SK-N-SH (cell line): ENCODE results near the gene PSME2. TPM values are rescaled to one million over a fixed set of nuclear protein-coding genes. Genes with fewer than 3 reads are reported as not detected.

ENCODE experiments used
- CTCF ChIA-PET: fragments of 300-600, 350-600 bp; formaldehyde crosslinking; extraction: SDS; loops from one replicate; lab custom pipeline; 2021; lab: Yijun Ruan, JAX
- POLR2A ChIA-PET: fragments of 350-600 bp; sonication (Branson Sonifier 250); formaldehyde crosslinking; extraction: SDS; loops from one replicate; lab custom pipeline; 2020; ENCODE audit warnings: antibody characterized with exemption, inconsistent platforms; lab: Yijun Ruan, JAX
- DNase-seq: peaks from one replicate; pipeline ENCODE4 v3.0.0; 2012
- H2AFZ ChIP-seq: fragments of 200-600 bp; sonication (generic); 2 replicates; pipeline ENCODE4 v1.8.1; 2016; ENCODE audit warnings: antibody characterized with exemption, mild to moderate bottlenecking, low read depth
- H3F3A ChIP-seq: fragments of 200-600 bp; sonication (generic); replicated peaks from 2 replicates; pipeline ENCODE3; 2016; ENCODE audit warnings: antibody characterized with exemption, mild to moderate bottlenecking; ENCODE audit not compliant: insufficient read depth
- H3K27ac ChIP-seq, 2 experiments: fragments of 200-500 bp in 1 of 2; fragments of 200-600 bp in 1 of 2; sonication (Bioruptor generic) in 1 of 2; sonication (generic), shearing (Covaris generic) in 1 of 2; 2 replicates each; pipeline versions ENCODE4 v1.5.1 to v1.6.1; 2014 to 2016; ENCODE audit warnings: low read depth in 2 of 2, inconsistent platforms in 1 of 2, low read length in 1 of 2, mild to moderate bottlenecking in 1 of 2, mixed read lengths in 1 of 2
- H3K27me3 ChIP-seq: fragments of 200-600 bp; sonication (generic), shearing (Covaris generic); 2 replicates; pipeline ENCODE4 v1.6.1; 2016; ENCODE audit warnings: mixed run types; ENCODE audit not compliant: insufficient read depth
- H3K36me3 ChIP-seq, 2 experiments: fragments of 200-500 bp in 1 of 2; fragments of 200-600 bp in 1 of 2; sonication (Bioruptor generic) in 1 of 2; sonication (generic) in 1 of 2; replicated peaks in 1 of 2; 2 replicates each; pipeline versions ENCODE3 to v1.5.1; 2014 to 2016; ENCODE audit warnings: low read length in 1 of 2, mild to moderate bottlenecking in 1 of 2; ENCODE audit not compliant: insufficient read depth in 2 of 2, control insufficient read depth in 1 of 2
- H3K4me1 ChIP-seq, 2 experiments: fragments of 200-500 bp in 1 of 2; fragments of 200-600 bp in 1 of 2; sonication (Bioruptor generic) in 1 of 2; sonication (generic), shearing (Covaris generic) in 1 of 2; 2 replicates each; pipeline versions ENCODE4 v1.5.1 to v1.6.1; 2014 to 2016; ENCODE audit warnings: low read depth in 1 of 2, low read length in 1 of 2, mixed run types in 1 of 2; ENCODE audit not compliant: insufficient read depth in 2 of 2, control insufficient read depth in 1 of 2
- H3K4me2 ChIP-seq: fragments of 200-600 bp; sonication (generic), shearing (Covaris generic); 2 replicates; pipeline ENCODE4 v1.6.1; 2017; ENCODE audit warnings: mixed run types
- H3K4me3 ChIP-seq, 2 experiments: fragments of 200-500 bp in 1 of 2; fragments of 200-600 bp in 1 of 2; sonication (Bioruptor generic) in 1 of 2; sonication (generic), shearing (Covaris generic) in 1 of 2; 2 replicates each; pipeline versions ENCODE4 v1.5.1 to v1.8.1; 2014 to 2016; ENCODE audit warnings: low read depth in 2 of 2, inconsistent platforms in 1 of 2, low read length in 1 of 2, mild to moderate bottlenecking in 1 of 2, mixed read lengths in 1 of 2, moderate library complexity in 1 of 2
- H3K79me2 ChIP-seq: fragments of 200-600 bp; sonication (generic); 2 replicates; pipeline ENCODE4 v1.8.1; 2017; ENCODE audit warnings: mild to moderate bottlenecking; ENCODE audit not compliant: insufficient read depth
- H3K9ac ChIP-seq: fragments of 200-600 bp; sonication (generic); 2 replicates; pipeline ENCODE4 v1.6.1; 2017; ENCODE audit warnings: mixed run types
- H3K9me2 ChIP-seq: fragments of 200-600 bp; sonication (generic); 2 replicates; pipeline ENCODE4 v1.6.1; 2017; ENCODE audit warnings: mixed run types
- H3K9me3 ChIP-seq: fragments of 200-600 bp; sonication (generic); 2 replicates; pipeline ENCODE4 v1.6.1; 2017; ENCODE audit warnings: mixed run types, mild to moderate bottlenecking, moderate library complexity
- H4K20me1 ChIP-seq: fragments of 200-600 bp; sonication (generic); 2 replicates; pipeline ENCODE4 v1.6.1; 2017; ENCODE audit warnings: mild to moderate bottlenecking, mixed run types; ENCODE audit not compliant: insufficient read depth
- CHD2 ChIP-seq: fragments of 150-350 bp; IDR thresholded peaks from 2 replicates; pipeline ENCODE4 v1.6.1; 2018; ENCODE audit warnings: low read length; ENCODE audit not compliant: partially characterized antibody
- ELF1 ChIP-seq: IDR thresholded peaks from 2 replicates; pipeline ENCODE4 v1.4.0; 2012
- EP300 ChIP-seq, 2 experiments: IDR thresholded peaks; 2 replicates each; pipeline versions ENCODE4 v1.4.0 to v1.6.1; 2012; ENCODE audit warnings: borderline replicate concordance in 1 of 2, low read depth in 1 of 2, low read length in 1 of 2
- EZH2phosphoT487 ChIP-seq: fragments of 200-600 bp; sonication (generic); IDR thresholded peaks from 2 replicates; pipeline ENCODE4 v1.6.1; 2017; ENCODE audit warnings: low read depth, mixed run types, mild to moderate bottlenecking, antibody characterized with exemption, moderate library complexity, borderline replicate concordance
- FOXJ3 ChIP-seq: sonication (generic); formaldehyde crosslinking; IDR thresholded peaks from 2 replicates; pipeline ENCODE4 v1.5.1; 2020; ENCODE audit warnings: mild to moderate bottlenecking, missing genetic modification reagents
- GABPA ChIP-seq: IDR thresholded peaks from 2 replicates; pipeline ENCODE4 v1.4.0; 2012; ENCODE audit warnings: low read depth, mild to moderate bottlenecking
- GATA2 ChIP-seq: sonication (generic); formaldehyde crosslinking; IDR thresholded peaks from 2 replicates; pipeline ENCODE4 v1.5.0; 2020; ENCODE audit warnings: mild to moderate bottlenecking, missing genetic modification reagents
- JUND ChIP-seq: IDR thresholded peaks from 2 replicates; pipeline ENCODE4 v1.4.0; 2012
- MAX ChIP-seq: IDR thresholded peaks from 2 replicates; pipeline ENCODE4 v1.4.0; 2012; ENCODE audit warnings: low read depth
- MEF2A ChIP-seq: IDR thresholded peaks from 2 replicates; pipeline ENCODE4 v1.4.0; 2012; ENCODE audit warnings: low read depth, borderline replicate concordance
- MXI1 ChIP-seq: IDR thresholded peaks from 2 replicates; pipeline ENCODE4 v1.6.1; 2012; ENCODE audit warnings: mild to moderate bottlenecking, low read depth, low read length, improper control_type of control experiment
- NRF1 ChIP-seq: IDR thresholded peaks from 2 replicates; pipeline ENCODE4 v1.6.1; 2012; ENCODE audit warnings: low read depth, mild to moderate bottlenecking, low read length
- PBX3 ChIP-seq: IDR thresholded peaks from 2 replicates; pipeline ENCODE4; 2012
- POLR2AphosphoS5 ChIP-seq: IDR thresholded peaks from 2 replicates; pipeline ENCODE4 v1.6.1; 2012; ENCODE audit warnings: low read depth, low read length
- RAD21 ChIP-seq: IDR thresholded peaks from 2 replicates; pipeline ENCODE4 v1.6.1; 2012; ENCODE audit warnings: mild to moderate bottlenecking, low read length
- RXRA ChIP-seq: IDR thresholded peaks from 2 replicates; pipeline ENCODE4 v1.4.0; 2012; ENCODE audit warnings: low read depth, mild to moderate bottlenecking, borderline replicate concordance
- SIN3A ChIP-seq: IDR thresholded peaks from 2 replicates; pipeline ENCODE4 v1.6.1; 2012; ENCODE audit warnings: low read depth, mild to moderate bottlenecking, low read length, moderate library complexity, borderline replicate concordance
- SMC3 ChIP-seq: IDR thresholded peaks from 2 replicates; pipeline ENCODE4 v1.6.1; 2012; ENCODE audit warnings: low read depth, low read length, improper control_type of control experiment
- TCF12 ChIP-seq: IDR thresholded peaks from 2 replicates; pipeline ENCODE4 v1.4.0; 2012
- TEAD4 ChIP-seq: IDR thresholded peaks from 2 replicates; pipeline ENCODE4 v1.4.0; 2012; ENCODE audit warnings: mild to moderate bottlenecking, borderline replicate concordance; ENCODE audit not compliant: insufficient read depth
- YY1 ChIP-seq: IDR thresholded peaks from 2 replicates; pipeline ENCODE4 v1.4.0; 2012; ENCODE audit warnings: low read depth, mild to moderate bottlenecking
- WGBS: methylation state at CpG from one replicate; pipeline ENCODE4 v1.1.6; 2017; ENCODE audit warnings: low lambda C conversion rate; 5-methylcytosine and 5-hydroxymethylcytosine counted together
- polyA plus RNA-seq, 3 experiments: library from polyadenylated mRNA; depleted of rRNA; stranded (reverse); fragments of >200 nt; gene quantifications; 2 replicates each; pipeline ENCODE4 v1.2.3, GENCODE V29; 2012
- TF ChIP-seq, protein P1 (sequence below): IDR thresholded peaks from 2 replicates; pipeline ENCODE4 v1.4.0; 2012; ENCODE audit warnings: low read depth, borderline replicate concordance
- TF ChIP-seq, protein P2 (sequence below): fragments of 150-350 bp; IDR thresholded peaks from 2 replicates; pipeline ENCODE4 v1.6.1; 2017; ENCODE audit warnings: antibody characterized with exemption, low read length, low read depth, borderline replicate concordance

The PSME2 gene
- polyA plus RNA-seq, 1 of the 3 experiments (the other 2 are of a cell fraction) = 147 TPM

DNA sequence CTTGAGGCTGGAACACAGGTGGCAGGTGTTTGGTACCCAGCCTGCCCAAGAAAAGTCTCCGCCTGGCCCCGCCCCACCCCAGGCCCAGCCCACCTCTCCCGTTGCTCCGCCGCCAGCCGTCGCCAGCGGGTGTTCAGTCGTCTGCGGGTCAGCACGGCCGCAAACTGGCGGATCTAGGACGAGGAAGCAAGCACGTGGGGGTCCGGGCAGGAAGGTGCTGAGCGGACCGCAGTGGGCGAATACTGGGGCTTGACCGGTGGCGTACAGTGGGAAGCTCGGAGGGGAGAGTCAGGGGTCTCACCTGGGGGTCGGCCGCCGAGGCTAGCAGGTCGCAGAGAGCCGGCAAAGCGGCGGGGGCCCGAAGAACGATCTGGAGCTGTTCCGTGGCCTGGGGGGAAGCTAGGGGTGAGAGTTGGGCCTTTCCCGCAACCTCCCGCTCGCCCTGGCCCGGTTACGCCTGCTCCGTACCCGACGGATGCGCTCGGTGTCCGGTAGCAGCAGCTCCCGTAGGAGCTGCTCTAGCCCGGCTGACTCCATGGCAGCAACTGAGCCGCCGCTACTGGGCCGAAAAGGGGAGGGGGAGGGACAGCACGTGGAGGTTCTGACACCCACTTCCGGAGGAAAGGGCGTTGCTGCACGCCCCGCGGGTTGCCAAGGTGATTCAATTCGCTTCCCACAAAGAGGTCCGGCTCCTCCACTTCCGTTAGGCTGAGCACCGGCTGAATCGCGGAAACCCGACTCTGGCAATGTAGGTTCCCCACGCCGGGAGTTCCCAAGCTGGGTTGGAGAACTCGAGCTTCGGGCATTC is 42.0 kb upstream of the PSME2 start, which contains the start of gene IPO4 (continued):
- no peak for TF ChIP-seq EZH2phosphoT487
- TF ChIP-seq, protein P1, sequence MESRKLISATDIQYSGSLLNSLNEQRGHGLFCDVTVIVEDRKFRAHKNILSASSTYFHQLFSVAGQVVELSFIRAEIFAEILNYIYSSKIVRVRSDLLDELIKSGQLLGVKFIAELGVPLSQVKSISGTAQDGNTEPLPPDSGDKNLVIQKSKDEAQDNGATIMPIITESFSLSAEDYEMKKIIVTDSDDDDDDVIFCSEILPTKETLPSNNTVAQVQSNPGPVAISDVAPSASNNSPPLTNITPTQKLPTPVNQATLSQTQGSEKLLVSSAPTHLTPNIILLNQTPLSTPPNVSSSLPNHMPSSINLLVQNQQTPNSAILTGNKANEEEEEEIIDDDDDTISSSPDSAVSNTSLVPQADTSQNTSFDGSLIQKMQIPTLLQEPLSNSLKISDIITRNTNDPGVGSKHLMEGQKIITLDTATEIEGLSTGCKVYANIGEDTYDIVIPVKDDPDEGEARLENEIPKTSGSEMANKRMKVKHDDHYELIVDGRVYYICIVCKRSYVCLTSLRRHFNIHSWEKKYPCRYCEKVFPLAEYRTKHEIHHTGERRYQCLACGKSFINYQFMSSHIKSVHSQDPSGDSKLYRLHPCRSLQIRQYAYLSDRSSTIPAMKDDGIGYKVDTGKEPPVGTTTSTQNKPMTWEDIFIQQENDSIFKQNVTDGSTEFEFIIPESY = peak; percentile 79; the same call in 1 of the 2 replicates
- peak; percentile 82 for TF ChIP-seq ELF1
- TF ChIP-seq, protein P2, sequence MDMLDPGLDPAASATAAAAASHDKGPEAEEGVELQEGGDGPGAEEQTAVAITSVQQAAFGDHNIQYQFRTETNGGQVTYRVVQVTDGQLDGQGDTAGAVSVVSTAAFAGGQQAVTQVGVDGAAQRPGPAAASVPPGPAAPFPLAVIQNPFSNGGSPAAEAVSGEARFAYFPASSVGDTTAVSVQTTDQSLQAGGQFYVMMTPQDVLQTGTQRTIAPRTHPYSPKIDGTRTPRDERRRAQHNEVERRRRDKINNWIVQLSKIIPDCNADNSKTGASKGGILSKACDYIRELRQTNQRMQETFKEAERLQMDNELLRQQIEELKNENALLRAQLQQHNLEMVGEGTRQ = peak; percentile 52; the same call in 1 of the 2 replicates
- peak; percentile 4 to 31; a peak in 1 of 4 replicates for TF ChIP-seq EP300 (IDR thresholded peaks at IDR 0.05; ENCODE audit: borderline replicate concordance in 1 of 2, low read depth in 1 of 2, low read length in 1 of 2)
- TF ChIP-seq SMC3 = no peak

GRCh38 chr14:24187539-24187915 is 41.1 kb upstream of the PSME2 start:
- no peaks in the 10 kb centered on the region for H3K27me3 ChIP-seq
- H2AFZ ChIP-seq = 0 out of 2 replicates have a peak overlapping the region, but pooled peaks have one; percentile 62
- ChIA-PET CTCF (interaction anchor here (1.3 to 2.6 kb wide), 5 partner anchors 27 to 244 kb away, joined by 4 to 14 read pairs (median 8); partner anchors contain the start of gene IRF9), POLR2A (interaction anchor here (0.9 to 3.2 kb wide), 4 partner anchors 9 to 120 kb away, joined by 3 to 10 read pairs (median 6); partner anchors contain the start of gene CIDEB)
- no peaks in the 10 kb centered on the region for H4K20me1 ChIP-seq
- H3K36me3 ChIP-seq = peaks cover 29 to 68% of the 10 kb centered on the region in 2 experiments
- peak overlapping the region; percentile 88 to 96 for H3K4me3 ChIP-seq
- TF ChIP-seq GATA2 (CRISPR knock-in tag) = no peak
- no peak for TF ChIP-seq MXI1
- no peak for TF ChIP-seq MEF2A
- no peak for TF ChIP-seq SIN3A
- no peak for TF ChIP-seq RXRA
- no peak for TF ChIP-seq RAD21
- TF ChIP-seq ELF1 = no peak
- TF ChIP-seq NRF1 = no peak
- TF ChIP-seq MAX = no peak
- no peak for TF ChIP-seq POLR2AphosphoS5
- TF ChIP-seq TCF12 = no peak
- TF ChIP-seq GABPA = no peak
- TF ChIP-seq SMC3 = no peak
- no peak for TF ChIP-seq PBX3
- TF ChIP-seq YY1 = no peak
- no peak for TF ChIP-seq CHD2
- no peak for TF ChIP-seq TEAD4
- TF ChIP-seq, protein P1 = no peak
- no peak for TF ChIP-seq FOXJ3 (CRISPR knock-in tag)
- TF ChIP-seq JUND = no peak
- H3K9me2 ChIP-seq = no peaks in the 10 kb centered on the region
- H3K27ac ChIP-seq = no peak overlapping the region; a peak in 1 of 4 replicates
- H3K4me2 ChIP-seq = peak overlapping the region; percentile 98
- no peak for DNase-seq
- H3K79me2 ChIP-seq = peaks cover 33% of the 10 kb centered on the region
- 100% methylated on average over 1 of the region's 2 CpGs for WGBS
- peak overlapping the region; percentile 76; the same call in 1 of the 2 replicates for H3K9ac ChIP-seq
- peaks cover 13% of the 10 kb centered on the region for H3F3A ChIP-seq
- H3K9me3 ChIP-seq = no peaks in the 10 kb centered on the region
- peaks cover 9 to 21% of the 10 kb centered on the region in 2 experiments for H3K4me1 ChIP-seq
